Loucy (cell line): ENCODE data around the gene DMRTC2.

Experiments
- H2AFZ ChIP-seq: fragments of 200-600 bp; sonication (generic); 2 replicates; pipeline ENCODE4 v1.6.0; 2016; ENCODE audit warnings: antibody characterized with exemption, mild to moderate bottlenecking, low read length, moderate library complexity
- H3F3A ChIP-seq: fragments of 200-600 bp; 2 replicates; pipeline ENCODE4 v1.6.0; 2016; ENCODE audit warnings: antibody characterized with exemption, low read depth, mild to moderate bottlenecking
- H3K27me3 ChIP-seq: fragments of 200-600 bp; sonication (generic); 2 replicates; pipeline ENCODE4 v1.6.1; 2014; ENCODE audit warnings: low read length, mild to moderate bottlenecking; ENCODE audit not compliant: insufficient read depth, poor library complexity, severe bottlenecking
- H3K36me3 ChIP-seq: fragments of 200-600 bp; sonication (generic); 2 replicates; pipeline ENCODE4 v1.6.1; 2016; ENCODE audit warnings: low read length; ENCODE audit not compliant: insufficient read depth
- H3K4me1 ChIP-seq: fragments of 200-600 bp; sonication (generic); 2 replicates; pipeline ENCODE4 v1.5.1; 2014; ENCODE audit warnings: low read length, mild to moderate bottlenecking; ENCODE audit not compliant: insufficient read depth, poor library complexity, severe bottlenecking
- H3K4me2 ChIP-seq: fragments of 200-600 bp; sonication (generic); 2 replicates; pipeline ENCODE4 v1.6.0; 2014; ENCODE audit warnings: antibody characterized with exemption, low read length, low read depth, mild to moderate bottlenecking; ENCODE audit not compliant: poor library complexity, severe bottlenecking
- H3K4me3 ChIP-seq: fragments of 200-600 bp; sonication (generic); 2 replicates; pipeline ENCODE4 v1.5.1; 2014; ENCODE audit warnings: low read length, mild to moderate bottlenecking, mixed read lengths; ENCODE audit not compliant: poor library complexity, severe bottlenecking
- H3K79me2 ChIP-seq: fragments of 200-600 bp; sonication (generic); 2 replicates; pipeline ENCODE4 v1.6.1; 2014; ENCODE audit warnings: low read length; ENCODE audit not compliant: insufficient read depth
- H3K9ac ChIP-seq: fragments of 200-600 bp; sonication (generic); 2 replicates; pipeline ENCODE4 v1.6.0; 2014; ENCODE audit warnings: mild to moderate bottlenecking, low read depth, low read length, moderate library complexity; ENCODE audit not compliant: poor library complexity, severe bottlenecking
- H3K9me2 ChIP-seq: fragments of 200-600 bp; sonication (generic); replicated peaks from 2 replicates; pipeline ENCODE4 v1.6.1; 2016; ENCODE audit warnings: low read depth, low read length, mixed read lengths
- H3K9me3 ChIP-seq: fragments of 200-600 bp; sonication (generic); 2 replicates; pipeline ENCODE4 v1.6.1; 2014; ENCODE audit warnings: mild to moderate bottlenecking, antibody characterized with exemption, low read length, low read depth; ENCODE audit not compliant: insufficient read depth
- H4K20me1 ChIP-seq: fragments of 200-600 bp; sonication (generic); 2 replicates; pipeline ENCODE4 v1.6.0; 2014; ENCODE audit warnings: antibody characterized with exemption, low read length, mild to moderate bottlenecking; ENCODE audit not compliant: insufficient read depth, poor library complexity, severe bottlenecking
- EZH2phosphoT487 ChIP-seq: fragments of 200-600 bp; IDR thresholded peaks from 2 replicates; pipeline ENCODE4 v1.6.1; 2018; ENCODE audit warnings: antibody characterized with exemption, mild to moderate bottlenecking, moderate library complexity, borderline replicate concordance
- TF ChIP-seq, protein P1 (sequence below): fragments of 200-600 bp; sonication (generic); conservative IDR thresholded peaks from 2 replicates; pipeline ENCODE4 v1.5.1; 2014; ENCODE audit warnings: mild to moderate bottlenecking, antibody characterized with exemption, low read length

The DMRTC2 gene

DNA sequence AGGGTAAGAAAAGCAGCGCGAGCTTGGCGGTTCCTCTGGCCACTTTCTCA, at the start of gene DMRTC2:
Gene DMRTC2, plus strand, starts transcription at position 42 of the 50 bp plus-strand sequence. CDS start 2,387 bp downstream, outside the sequence.
- no peaks in the 10 kb centered on the region for H3K79me2 ChIP-seq
- no peaks in the 10 kb centered on the region for H3K36me3 ChIP-seq
- TF ChIP-seq, protein P1, sequence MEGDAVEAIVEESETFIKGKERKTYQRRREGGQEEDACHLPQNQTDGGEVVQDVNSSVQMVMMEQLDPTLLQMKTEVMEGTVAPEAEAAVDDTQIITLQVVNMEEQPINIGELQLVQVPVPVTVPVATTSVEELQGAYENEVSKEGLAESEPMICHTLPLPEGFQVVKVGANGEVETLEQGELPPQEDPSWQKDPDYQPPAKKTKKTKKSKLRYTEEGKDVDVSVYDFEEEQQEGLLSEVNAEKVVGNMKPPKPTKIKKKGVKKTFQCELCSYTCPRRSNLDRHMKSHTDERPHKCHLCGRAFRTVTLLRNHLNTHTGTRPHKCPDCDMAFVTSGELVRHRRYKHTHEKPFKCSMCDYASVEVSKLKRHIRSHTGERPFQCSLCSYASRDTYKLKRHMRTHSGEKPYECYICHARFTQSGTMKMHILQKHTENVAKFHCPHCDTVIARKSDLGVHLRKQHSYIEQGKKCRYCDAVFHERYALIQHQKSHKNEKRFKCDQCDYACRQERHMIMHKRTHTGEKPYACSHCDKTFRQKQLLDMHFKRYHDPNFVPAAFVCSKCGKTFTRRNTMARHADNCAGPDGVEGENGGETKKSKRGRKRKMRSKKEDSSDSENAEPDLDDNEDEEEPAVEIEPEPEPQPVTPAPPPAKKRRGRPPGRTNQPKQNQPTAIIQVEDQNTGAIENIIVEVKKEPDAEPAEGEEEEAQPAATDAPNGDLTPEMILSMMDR: no peak
- TF ChIP-seq EZH2phosphoT487: no peak
- no peaks in the 10 kb centered on the region for H3K27me3 ChIP-seq
- H3K4me3 ChIP-seq: no peak within 1 kb of the TSS
- no peaks in the 10 kb centered on the region for H3K9me3 ChIP-seq
- no peak within 1 kb of the TSS for H3K9ac ChIP-seq
- no peaks in the 10 kb centered on the region for H3K4me1 ChIP-seq
- no peak within 1 kb of the TSS for H2AFZ ChIP-seq
- H4K20me1 ChIP-seq: no peaks in the 10 kb centered on the region
- no peak within 1 kb of the TSS for H3K4me2 ChIP-seq
- H3K9me2 ChIP-seq: no peaks in the 10 kb centered on the region
- H3F3A ChIP-seq: no peaks in the 10 kb centered on the region

DNA sequence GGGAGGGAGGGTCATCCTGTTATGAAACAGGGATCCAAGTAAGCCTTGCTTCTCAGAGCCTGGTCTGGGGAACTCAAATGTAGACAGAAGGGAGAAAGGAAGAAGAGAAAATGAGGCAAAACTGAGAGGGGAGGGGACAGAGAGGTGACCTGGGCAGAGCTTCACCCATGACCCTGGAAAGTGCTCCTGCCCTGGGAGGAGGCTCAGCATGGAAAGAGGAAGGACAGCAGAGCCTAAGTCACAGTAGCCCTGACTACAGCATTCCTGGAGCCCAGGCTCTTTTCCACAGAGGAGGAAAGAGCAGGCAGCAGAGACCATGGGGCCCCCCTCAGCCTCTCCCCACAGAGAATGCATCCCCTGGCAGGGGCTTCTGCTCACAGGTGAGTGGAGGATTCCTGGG, 48.5 kb upstream of the DMRTC2 start, which contains the start of gene CEACAM3:
Gene CEACAM3, plus strand, starts transcription at position 226 of the 400 bp plus-strand sequence. Its CDS starts 91 bp downstream, at position 317.
- Histone ChIP-seq H3K27me3 (no peaks in the 10 kb centered on the region), H4K20me1 (no peaks in the 10 kb centered on the region), H3K9me2 (no peaks in the 10 kb centered on the region), H3K4me1 (no peaks in the 10 kb centered on the region), H3K4me2 (no peak within 1 kb of the TSS), H3K36me3 (no peaks in the 10 kb centered on the region), H3K79me2 (no peaks in the 10 kb centered on the region), H2AFZ (no peak within 1 kb of the TSS), H3K4me3 (no peak within 1 kb of the TSS), H3K9me3 (no peaks in the 10 kb centered on the region), H3F3A (no peaks in the 10 kb centered on the region), H3K9ac (no peak within 1 kb of the TSS)
- TF ChIP-seq, protein P1: no peak
- TF ChIP-seq EZH2phosphoT487: no peak

- no peak overlapping the region for H2AFZ ChIP-seq
- H3K4me2 ChIP-seq: no peak overlapping the region
- H3K9me3 ChIP-seq: no peaks in the 10 kb centered on the region
These were observed 47.9 kb upstream of the DMRTC2 start for GRCh38 chr19:41796901-41797300.

More at GRCh38 chr19:41796901-41797300, 47.9 kb upstream of the DMRTC2 start:
- TF ChIP-seq, protein P1: no peak
- TF ChIP-seq EZH2phosphoT487: no peak
- Histone ChIP-seq H3K9ac (no peak overlapping the region), H4K20me1 (no peaks in the 10 kb centered on the region), H3K9me2 (no peaks in the 10 kb centered on the region), H3F3A (no peaks in the 10 kb centered on the region), H3K27me3 (no peaks in the 10 kb centered on the region), H3K79me2 (no peaks in the 10 kb centered on the region), H3K4me1 (no peaks in the 10 kb centered on the region), H3K36me3 (no peaks in the 10 kb centered on the region), H3K4me3 (no peak overlapping the region)
